Spleen (tissue), 7 donors: ENCODE data around the gene LNPEP.

Experiments used
- POLR2AphosphoS5 ChIP-seq, 3 donors: sonication (generic); formaldehyde crosslinking; IDR thresholded peaks; one replicate each; pipeline ENCODE4 v1.5.1; 2017; ENCODE audit warnings: antibody characterized with exemption in 3 of 3
- TF ChIP-seq, protein P1 (sequence below), 11 experiments: fragments of 200-600 bp in 7 of 11; fragments of 450-650 bp in 4 of 11; sonication (generic) in 4 of 11; IDR thresholded peaks in 8 of 11; conservative IDR thresholded peaks in 3 of 11; 1 replicate in 7 of 11; 2 replicates in 4 of 11; pipeline versions ENCODE4 v1.4.0 to v1.8.0; 2016 to 2021; ENCODE audit warnings: antibody characterized with exemption in 11 of 11, inconsistent platforms in 4 of 11, mild to moderate bottlenecking in 1 of 11
- donor health status: DM: no; HTN: no; CAD: no; lungs with moderate emphysema.
- donor health status: DM: no; HTN: no; CAD: no.
- donor health status: DM: no; HTN: no; CAD: no.

DNA sequence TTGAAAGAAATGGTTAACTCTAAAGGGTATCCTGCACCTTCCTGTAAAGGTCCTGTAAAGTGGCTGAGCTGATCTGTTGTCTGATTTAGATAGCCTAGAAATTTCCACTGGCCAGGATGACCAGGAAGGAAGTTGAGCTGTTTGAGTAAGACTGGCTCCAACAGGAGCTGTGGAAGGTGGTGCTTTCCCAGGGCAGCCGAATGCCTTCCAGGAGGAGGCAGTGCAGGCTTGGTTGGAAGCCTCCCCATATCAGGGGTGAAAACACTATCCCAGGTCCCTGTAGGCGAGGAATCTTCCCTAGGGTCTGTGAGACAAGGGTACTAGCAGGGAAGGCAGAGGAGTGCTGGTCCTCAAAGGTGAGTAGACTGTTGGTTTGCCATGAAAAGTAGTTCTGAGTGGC is 108.2 kb downstream of the LNPEP start:
- TF ChIP-seq, protein P1, sequence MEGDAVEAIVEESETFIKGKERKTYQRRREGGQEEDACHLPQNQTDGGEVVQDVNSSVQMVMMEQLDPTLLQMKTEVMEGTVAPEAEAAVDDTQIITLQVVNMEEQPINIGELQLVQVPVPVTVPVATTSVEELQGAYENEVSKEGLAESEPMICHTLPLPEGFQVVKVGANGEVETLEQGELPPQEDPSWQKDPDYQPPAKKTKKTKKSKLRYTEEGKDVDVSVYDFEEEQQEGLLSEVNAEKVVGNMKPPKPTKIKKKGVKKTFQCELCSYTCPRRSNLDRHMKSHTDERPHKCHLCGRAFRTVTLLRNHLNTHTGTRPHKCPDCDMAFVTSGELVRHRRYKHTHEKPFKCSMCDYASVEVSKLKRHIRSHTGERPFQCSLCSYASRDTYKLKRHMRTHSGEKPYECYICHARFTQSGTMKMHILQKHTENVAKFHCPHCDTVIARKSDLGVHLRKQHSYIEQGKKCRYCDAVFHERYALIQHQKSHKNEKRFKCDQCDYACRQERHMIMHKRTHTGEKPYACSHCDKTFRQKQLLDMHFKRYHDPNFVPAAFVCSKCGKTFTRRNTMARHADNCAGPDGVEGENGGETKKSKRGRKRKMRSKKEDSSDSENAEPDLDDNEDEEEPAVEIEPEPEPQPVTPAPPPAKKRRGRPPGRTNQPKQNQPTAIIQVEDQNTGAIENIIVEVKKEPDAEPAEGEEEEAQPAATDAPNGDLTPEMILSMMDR (IDR thresholded peaks at IDR 0.05 in 8 of 11, conservative IDR thresholded peaks at IDR 0.05 in 3 of 11): peak in 1 of 11 experiments; percentile 9
- TF ChIP-seq POLR2AphosphoS5 (IDR thresholded peaks at IDR 0.05): no peak
